Nucleus accumbens (tissue), 56 donors: ENCODE results near the gene TRIM7.
"Not testable (repeated sequence)": the region's sequence is repeated elsewhere in the genome, so short reads cannot be mapped to it uniquely, and the experiment has no call there.

Experiments
- DNase-seq, 56 donors: peaks; one replicate each; lab custom pipeline; 2025; lab: John Stamatoyannopoulos, UW

TRIM7 gene

DNA sequence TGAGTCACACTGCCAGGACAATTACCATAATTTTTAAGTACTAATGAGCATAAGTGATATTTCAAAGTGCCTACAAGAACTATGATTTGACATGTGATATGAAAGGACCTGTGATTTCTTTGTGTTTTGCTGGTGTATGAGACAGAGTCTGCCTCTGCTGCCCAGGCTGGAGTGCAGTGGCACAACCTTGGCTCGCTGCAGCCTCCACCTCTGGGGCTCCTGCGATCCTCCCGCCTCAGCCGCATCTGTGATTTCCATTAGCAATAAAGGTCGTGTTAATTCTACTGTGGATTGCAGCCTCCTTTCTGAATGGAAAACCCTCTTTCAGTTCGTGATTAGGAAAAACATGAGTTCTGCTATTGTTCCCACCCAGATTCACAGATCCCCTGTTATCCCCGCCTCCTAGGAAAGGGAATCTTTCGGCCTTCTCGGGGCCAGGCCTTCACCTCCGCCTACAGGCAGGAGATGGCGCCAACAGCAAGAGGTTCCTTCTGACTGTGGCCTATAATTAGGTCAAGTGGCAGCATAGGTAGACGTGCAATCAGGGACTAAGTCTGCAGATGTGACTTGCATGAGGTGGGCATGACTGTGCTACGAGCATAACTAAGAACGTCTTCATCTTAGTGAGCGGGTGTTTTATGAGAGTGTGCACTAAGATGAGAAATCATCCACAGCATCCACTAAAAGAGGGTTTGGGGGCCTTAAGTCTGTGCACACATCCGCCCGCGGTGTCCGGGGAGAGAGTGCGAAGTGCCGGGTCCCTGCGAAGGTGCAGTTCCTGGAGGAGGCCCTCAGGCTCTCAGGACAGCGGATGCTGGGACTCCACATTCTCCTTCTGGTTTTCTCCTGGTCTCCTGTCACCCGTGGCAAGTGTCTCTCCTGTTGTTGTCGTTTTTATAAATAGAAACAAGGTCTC, 23.1 kb downstream of the TRIM7 start:
- no peak for DNase-seq

DNA sequence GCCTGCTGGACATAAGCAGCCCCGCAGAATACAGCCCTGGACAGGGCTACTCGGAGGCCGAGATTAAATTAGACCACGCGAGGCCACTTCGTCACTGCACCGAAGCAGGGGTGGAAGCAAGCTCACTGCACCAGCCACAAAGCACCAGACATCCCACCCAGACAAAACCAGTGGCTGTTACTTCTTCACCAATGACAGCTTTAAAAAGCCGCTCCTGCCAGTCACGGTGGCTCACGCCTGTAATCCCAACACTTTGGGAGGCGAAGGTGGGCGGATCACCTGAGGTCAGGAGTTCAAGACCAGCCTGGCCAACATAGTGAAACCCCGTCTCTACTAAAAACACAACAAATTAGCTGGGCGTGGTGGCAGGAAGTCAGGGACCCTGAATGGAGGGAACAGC, 27.4 kb downstream of the TRIM7 start:
- not testable (repeated sequence) for DNase-seq

DNA sequence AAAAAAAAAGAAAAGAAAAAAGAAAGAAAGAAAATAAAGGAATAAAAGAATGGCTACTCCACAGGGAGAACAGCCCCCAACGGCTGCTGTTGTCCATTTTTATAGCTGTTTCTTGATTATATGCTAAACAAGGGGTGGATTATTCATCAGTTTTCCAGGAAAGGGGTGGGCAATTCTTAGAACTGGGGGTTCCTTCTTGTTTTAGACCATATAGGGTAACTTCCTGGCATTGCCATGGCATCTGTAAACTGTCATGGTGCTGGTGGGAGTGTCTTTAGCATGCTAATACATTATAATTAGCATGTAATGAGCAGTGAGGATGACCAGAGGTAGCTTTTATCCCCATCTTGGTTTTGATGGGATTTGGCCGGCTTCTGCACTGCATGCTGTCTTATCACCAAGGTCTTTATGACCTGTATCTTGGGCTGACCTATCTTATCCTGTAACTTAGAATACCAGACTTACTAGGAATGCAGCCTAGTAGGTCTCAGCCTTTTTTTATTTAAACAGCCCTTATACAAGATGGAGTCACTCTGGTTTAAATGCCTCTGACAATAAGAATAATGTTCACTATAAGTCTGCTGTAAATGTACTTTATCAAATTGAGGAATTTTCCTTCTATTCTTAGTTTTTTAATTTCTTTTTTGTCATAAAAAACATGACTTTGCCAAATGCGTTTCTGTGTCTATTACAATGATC, 28.6 kb downstream of the TRIM7 start:
- no peak for DNase-seq

DNA sequence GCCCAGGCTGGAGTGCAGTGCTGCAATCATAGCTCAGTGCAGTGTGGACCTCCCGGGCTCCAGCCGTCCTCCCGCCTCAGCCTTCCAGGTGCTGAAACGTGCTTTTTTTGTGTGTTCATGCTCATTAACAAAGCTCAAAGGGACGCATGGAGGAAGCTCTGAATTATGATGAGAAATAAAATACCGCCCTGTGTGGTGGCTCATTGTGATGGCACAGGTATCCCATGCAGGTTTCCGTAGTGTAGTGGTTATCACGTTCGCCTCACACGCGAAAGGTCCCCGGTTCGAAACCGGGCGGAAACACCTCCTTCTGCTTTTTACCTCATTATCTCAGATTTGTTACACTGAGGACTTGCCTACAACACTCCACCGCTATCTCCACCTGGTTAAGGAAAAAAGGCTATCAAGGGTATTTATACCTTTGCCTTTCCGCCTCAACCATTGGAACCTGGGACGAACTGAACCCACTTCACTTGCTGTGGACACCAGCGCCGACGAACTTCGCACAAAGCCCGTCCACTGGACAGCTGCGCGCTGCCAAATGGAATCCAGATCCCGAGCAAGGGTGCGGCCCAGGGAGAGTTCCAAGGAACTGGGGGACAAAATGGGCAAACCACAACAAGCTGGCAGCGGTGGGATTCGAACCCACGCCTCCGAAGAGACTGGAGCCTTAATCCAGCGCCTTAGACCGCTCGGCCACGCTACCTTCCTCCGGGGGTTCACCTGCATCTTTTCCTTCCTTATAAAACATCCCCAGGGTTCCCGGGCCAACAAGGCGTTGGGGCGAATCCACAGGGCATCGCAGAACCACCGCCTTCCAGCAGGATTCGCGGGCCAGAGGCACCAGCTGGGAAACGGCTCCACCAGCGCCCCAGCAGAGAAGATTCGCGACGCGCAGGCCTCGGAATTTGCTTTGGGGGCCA, 31.3 kb downstream of the TRIM7 start:
- no peak for DNase-seq

DNA sequence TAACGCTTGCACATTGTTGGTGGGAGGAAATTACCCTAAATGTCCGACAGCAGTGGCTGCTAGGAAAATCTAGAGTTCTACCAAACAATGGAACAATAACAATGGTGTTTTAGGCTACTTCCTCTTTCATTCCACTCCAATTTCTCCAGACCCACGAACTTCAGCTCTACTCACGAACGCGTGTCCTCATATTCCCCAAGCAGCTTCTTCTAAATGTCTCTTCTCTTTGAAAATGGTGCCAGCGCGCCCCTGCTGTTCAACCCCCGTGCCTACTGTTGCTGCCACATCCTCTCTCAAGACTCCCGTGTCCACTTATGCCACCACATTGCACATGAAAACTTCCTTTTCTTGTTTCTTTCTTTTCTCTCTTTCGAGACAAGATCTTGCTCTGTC, 32.0 kb downstream of the TRIM7 start:
- no peak for DNase-seq

DNA sequence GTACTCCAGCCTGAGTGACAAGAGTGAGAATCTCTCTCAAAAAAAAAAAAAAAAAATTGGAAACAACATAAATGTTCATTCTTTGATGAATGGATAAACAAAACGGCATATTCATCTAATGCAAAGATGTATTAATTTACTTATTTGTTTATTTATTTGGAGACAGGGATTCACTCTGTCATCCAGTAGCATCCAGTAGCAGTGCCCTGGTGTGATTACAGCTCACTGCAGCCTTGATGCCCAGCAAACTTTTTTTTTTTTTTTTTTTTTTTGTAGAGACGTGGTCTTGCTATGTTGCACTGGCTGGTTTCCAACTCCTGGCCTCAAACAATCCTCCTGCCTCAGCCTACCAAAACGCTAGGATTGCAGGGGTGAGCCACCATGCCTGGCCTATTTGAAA, 33.2 kb downstream of the TRIM7 start:
- DNase-seq = no peak

DNA sequence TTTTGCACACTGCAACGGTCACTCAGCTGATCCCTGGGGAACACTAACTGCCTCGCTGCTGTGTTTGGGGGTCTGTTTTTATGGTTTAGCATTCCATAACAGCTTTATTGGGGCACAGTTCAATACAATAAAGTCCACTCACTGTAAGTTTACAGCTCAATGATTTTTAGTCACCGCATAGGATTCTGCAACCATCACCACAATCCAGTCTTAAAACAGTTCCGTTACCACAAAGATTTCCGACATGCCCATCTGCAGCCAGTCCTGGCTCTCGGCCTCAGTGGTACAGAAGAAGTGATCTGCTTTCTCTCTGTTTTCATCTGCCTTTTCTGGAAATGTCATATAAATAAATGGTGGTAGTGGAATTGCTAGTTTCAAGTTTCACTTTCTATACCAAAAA, 34.0 kb downstream of the TRIM7 start:
- no peak for DNase-seq

DNA sequence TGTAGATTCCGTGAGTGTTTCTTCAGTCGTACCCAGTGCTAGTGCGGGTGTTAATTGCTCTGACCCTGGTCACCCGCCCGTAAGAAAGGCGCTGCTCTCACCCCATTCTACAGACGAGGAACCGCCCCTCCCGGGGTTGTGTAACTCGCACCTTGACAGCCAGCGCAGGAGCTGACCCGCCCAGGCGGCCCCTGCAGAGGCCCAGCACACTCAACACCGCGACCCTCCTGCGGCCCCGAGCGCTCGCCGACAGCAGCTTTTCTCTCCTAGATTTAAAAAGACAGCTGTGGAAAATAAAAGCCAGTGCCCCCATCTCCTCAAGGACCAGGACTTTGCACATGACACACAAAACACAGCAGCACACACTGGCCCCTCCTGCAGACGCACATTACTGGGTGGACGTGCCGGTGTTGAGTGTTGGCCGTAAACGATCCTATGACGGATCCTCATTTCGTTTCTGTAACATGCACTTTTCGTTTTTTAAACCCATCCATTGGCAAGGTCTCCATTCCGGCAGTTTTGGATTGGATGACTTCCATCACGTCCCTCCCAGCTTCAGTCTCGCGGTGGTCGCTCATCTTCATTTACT, 34.7 kb downstream of the TRIM7 start:
- DNase-seq = no peak

DNA sequence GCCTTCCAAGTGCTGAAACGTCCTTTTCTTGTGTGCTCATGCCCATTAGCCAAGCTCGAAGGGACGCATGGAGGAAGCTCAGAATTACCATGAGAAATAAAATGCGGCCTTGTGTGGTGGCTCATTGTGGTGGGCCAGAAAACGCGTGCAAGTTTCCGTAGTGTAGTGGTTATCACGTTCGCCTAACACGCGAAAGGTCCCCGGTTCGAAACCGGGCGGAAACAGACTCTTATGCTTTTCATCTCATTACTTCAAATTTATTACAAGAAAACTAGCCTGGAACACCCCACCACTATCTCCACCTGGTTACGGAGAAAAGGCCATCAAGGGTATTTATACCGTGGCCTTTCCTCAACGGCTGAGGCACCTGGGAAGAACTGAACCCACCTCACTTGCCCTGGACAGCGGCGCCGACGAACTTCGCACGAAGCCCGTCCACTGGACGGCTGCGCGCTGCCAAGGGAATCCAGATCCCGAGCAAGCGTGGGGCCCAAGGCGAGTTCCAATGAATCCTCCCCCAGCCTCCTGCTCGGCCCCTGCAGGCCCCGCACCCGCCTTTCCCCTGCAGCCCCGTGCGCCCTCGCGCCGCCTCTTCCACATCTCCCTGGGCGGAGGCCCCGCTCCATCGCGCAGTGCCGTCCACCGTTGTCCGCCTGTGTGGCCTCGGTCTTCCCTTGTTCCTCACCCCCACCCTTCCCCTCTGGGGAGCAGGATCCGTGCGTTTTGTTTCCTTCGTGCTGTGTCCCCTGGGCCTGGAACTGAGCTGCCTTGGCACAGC, 35.3 kb downstream of the TRIM7 start:
- peak in 17 of 56 donors; percentile 1 to 52 (median 15) for DNase-seq

DNA sequence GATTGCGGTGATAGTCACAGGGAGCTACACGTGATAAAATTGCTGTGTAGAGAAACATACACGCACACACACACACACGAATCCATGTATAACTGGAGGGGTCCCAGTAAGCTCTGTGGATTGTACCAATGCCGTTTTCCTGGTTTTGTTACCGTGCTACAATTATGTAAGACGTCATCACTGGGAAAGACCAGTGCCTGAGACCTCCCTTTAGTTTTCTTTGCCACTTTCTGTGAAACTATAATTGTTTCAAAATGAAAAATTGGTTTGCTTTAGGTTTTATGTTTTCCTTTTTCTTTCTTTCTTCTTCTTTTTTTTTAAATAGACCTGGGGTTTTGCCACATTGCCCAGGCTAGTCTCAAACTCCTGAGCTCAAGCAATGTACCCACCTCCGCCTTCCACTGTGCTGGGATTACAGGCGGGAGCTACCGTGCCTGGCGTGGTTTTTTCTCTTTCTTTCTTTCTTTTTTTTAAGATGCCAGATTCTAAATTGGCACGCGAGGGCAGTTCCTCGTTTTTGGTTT, 36.3 kb downstream of the TRIM7 start:
- no peak for DNase-seq

DNA sequence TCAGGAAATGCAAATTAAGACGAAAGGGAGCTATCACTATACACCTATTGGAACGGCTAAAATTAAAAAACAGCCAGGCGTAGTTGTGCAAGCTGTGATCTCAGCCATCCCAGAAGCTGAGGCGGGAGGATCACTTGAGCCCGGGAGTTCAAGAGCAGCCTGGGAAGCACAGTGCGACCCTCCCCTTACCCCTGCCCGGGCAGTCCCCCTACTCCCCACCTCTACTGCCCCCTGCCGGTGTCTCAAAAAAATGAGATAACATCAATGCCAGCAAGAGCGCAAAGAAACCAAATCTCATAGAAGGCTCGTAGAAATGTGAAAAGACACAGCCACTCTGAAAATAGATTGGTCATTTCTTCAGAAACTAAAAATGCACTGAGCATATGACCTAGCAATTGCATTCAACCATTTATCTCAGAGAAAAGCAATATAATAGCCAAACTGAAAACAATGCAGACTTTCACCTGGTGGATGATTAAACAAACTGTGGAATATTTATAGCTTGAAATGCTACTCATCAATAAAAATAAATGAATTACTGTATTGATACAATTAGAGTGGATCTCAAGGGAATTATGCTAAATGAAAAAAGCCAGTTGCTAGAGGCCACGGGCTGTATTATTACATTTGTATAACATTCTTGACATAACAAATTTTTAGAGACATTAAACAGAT, 37.0 kb downstream of the TRIM7 start:
- peak in 3 of 56 donors; percentile 1 to 7 (median 1) for DNase-seq

DNA sequence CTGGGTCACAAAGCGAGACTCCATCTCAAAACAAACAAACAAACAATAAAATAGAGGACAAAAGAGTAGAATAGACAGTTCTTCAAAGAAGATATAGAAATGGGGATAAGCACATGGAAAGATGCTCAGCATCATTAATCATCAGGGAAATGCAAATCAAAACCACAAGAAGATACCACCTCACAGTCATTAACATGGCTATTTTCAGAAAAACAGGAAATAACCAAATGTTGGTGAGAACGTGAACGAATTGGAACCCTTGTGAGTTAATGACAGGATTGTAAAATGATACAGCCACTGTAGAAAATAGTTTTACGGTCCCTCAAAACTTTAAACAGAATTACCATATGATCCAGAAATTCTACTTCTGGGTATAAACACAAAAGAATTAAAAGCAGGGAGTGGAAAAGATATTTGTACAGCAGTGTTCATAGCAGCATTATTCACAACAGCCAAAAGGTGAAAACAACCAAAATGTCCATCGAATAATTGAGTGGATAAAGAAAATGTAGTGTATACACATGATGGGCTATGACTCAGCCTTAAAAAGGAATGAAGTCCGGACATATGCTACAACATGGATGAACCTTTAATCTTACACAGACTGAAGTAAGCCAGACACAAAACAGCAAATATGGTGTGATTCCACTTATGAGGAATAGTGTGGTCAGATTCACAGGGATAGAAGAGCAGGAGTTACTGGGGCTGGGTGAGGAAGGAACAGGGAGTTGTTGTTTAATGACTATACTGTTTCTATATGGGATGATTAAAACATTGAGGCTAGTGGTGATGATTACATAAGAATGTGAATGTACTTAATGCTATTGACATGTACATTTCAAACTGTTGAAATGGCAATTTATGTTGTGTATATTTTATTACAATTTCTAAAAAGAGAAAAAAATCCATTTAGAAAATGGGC, 37.9 kb downstream of the TRIM7 start:
- no peak for DNase-seq

DNA sequence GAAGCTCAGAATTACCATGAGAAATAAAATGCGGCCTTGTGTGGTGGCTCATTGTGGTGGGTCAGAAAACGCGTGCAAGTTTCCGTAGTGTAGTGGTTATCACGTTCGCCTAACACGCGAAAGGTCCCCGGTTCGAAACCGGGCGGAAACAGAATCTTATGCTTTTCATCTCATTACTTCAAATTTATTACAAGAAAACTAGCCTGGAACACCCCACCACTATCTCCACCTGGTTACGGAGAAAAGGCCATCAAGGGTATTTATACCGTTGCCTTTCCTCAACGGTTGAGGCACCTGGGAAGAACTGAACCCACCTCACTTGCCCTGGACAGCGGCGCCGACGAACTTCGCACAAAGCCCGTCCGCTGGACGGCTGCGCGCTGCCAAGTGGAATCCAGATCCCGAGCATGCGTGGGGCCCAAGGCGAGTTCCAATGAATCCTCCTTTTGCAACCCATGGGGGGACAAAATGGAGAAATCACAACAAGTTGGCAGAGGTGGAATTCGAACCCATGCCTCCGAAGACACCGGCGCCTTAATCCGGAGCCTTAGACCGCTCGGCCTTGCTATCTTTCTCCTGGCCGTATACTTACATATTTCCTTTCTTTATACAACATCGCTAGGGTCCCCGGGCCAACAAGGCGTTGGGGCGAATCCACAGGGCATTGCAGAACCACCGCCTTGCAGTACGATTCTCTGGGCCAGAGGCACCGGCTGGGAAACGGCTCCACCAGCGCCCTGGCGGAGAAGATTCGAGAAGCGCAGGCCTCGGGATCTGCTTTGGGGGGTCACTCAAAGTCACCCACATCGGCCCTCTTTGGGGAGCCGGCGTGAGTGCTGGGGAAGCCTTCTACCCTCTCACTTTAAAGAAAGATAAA, 40.7 kb downstream of the TRIM7 start:
- no peak for DNase-seq

DNA sequence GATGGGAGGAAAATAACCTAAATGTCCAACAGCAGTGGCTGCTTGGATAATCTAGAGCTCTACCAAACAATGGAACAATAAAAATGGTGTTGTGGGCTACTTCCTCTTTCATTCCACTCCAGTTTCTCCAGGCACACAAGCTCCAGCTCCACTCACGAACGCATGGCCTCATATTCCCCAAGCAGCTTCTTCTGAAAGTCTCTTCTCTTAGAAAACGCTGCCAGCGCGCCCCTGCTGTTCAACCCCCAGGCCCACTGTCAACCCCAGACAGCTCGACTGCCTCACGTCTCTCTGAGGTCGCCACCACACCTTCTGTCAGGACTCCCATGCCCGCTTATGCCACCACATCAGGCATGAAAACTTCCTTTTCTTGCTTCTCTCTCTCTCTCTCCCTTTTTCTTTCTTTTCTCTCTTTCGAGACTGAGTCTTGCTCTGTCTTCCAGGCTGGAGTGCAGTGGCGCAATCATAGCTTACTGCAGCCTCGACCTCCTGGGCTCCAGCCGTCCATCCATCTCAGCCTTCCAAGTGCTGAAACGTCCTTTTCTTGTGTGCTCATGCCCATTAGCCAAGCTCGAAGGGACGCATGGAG, 41.4 kb downstream of the TRIM7 start:
- no peak for DNase-seq

DNA sequence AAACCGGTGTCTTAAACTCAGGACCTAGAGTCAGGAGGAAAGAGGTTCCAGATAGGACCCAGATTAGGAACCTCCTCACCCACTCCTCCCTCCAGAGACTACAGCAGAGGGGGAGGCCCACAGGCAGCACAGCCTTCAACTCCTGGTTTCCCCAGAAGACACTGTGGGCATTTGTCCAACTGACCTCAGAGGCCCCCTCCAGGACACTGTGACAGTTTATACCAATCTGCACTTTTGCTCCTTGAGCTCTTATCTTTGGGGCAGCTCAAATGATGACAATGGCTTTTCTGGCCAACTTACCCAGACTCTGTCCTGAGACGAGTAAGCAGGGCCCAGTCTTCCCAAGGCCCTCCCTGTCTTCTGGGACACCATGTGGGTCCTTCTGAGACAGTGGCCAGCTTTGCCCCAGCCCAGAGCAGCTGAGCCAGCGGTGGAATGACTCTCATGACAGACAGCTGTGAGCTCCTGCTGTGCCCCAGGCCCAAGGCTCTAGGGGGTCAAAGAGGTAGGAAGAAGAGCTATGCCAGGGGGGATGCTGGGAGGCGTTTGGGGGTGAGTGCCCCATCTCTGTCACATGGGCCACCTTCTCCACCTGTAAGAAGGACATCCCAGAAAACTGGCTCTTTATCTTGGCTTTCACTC, 43.3 kb downstream of the TRIM7 start:
- DNase-seq = peak in 1 of 56 donors; percentile 13
